ENCODE data around the gene TRMT44. TPM values are rescaled to one million over a fixed set of nuclear protein-coding genes. Genes with fewer than 3 reads are reported as not detected.
"Not testable (repeated sequence)": the region's sequence is repeated elsewhere in the genome, so short reads cannot be mapped to it uniquely, and the experiment has no call there.

Gene TRMT44
- polyA plus RNA-seq, 3 donors: 14.8 to 24.9 (median 17.6) TPM

GRCh38 chr4:8403173-8403753, 37.3 kb upstream of the TRMT44 start:
- peak in 9 of 11 donors; percentile 49 to 77 (median 67) for DNase-seq (ENCODE audit: extremely low read depth in 1 of 11, low read depth in 9 of 11, low spot score in 4 of 11)

GRCh38 chr4:8403976-8404375, 36.6 kb upstream of the TRMT44 start:
- DNase-seq (ENCODE audit: extremely low read depth in 1 of 11, low read depth in 9 of 11, low spot score in 4 of 11): no peak

- no peak for DNase-seq (ENCODE audit: extremely low read depth in 1 of 11, low read depth in 9 of 11, low spot score in 4 of 11)
These were observed 35.6 kb upstream of the TRMT44 start for GRCh38 chr4:8404791-8405515.

GRCh38 chr4:8405516-8405875, 35.1 kb upstream of the TRMT44 start:
- DNase-seq (ENCODE audit: extremely low read depth in 1 of 11, low read depth in 9 of 11, low spot score in 4 of 11): no peak

- DNase-seq (ENCODE audit: extremely low read depth in 1 of 11, low read depth in 9 of 11, low spot score in 4 of 11): not testable (repeated sequence)
These were observed 33.7 kb upstream of the TRMT44 start for GRCh38 chr4:8406887-8407286.

- DNase-seq (ENCODE audit: extremely low read depth in 1 of 11, low read depth in 9 of 11, low spot score in 4 of 11): no peak
These were observed 33.3 kb upstream of the TRMT44 start for GRCh38 chr4:8407316-8407715.

- no peak for DNase-seq (ENCODE audit: extremely low read depth in 1 of 11, low read depth in 9 of 11, low spot score in 4 of 11)
These were observed 32.8 kb upstream of the TRMT44 start for GRCh38 chr4:8407756-8408155.

GRCh38 chr4:8409264-8410065, 31.1 kb upstream of the TRMT44 start:
- DNase-seq (ENCODE audit: extremely low read depth in 1 of 11, low read depth in 9 of 11, low spot score in 4 of 11): no peak

- no peak for DNase-seq (ENCODE audit: extremely low read depth in 1 of 11, low read depth in 9 of 11, low spot score in 4 of 11)
These were observed 30.4 kb upstream of the TRMT44 start for GRCh38 chr4:8410066-8410625.

GRCh38 chr4:8410641-8411271, 29.8 kb upstream of the TRMT44 start:
- peak in 4 of 11 donors; percentile 35 to 71 (median 56) for DNase-seq (ENCODE audit: extremely low read depth in 1 of 11, low read depth in 9 of 11, low spot score in 4 of 11)

- DNase-seq (ENCODE audit: extremely low read depth in 1 of 11, low read depth in 9 of 11, low spot score in 4 of 11): no peak
These were observed 29.0 kb upstream of the TRMT44 start for GRCh38 chr4:8411351-8412180.

GRCh38 chr4:8412288-8412687, 28.3 kb upstream of the TRMT44 start:
- no peak for DNase-seq (ENCODE audit: extremely low read depth in 1 of 11, low read depth in 9 of 11, low spot score in 4 of 11)

- DNase-seq (ENCODE audit: extremely low read depth in 1 of 11, low read depth in 9 of 11, low spot score in 4 of 11): no peak
These were observed 26.2 kb upstream of the TRMT44 start for GRCh38 chr4:8414377-8414776.

GRCh38 chr4:8417071-8417614, 23.4 kb upstream of the TRMT44 start:
- no peak for DNase-seq (ENCODE audit: extremely low read depth in 1 of 11, low read depth in 9 of 11, low spot score in 4 of 11)

DNA sequence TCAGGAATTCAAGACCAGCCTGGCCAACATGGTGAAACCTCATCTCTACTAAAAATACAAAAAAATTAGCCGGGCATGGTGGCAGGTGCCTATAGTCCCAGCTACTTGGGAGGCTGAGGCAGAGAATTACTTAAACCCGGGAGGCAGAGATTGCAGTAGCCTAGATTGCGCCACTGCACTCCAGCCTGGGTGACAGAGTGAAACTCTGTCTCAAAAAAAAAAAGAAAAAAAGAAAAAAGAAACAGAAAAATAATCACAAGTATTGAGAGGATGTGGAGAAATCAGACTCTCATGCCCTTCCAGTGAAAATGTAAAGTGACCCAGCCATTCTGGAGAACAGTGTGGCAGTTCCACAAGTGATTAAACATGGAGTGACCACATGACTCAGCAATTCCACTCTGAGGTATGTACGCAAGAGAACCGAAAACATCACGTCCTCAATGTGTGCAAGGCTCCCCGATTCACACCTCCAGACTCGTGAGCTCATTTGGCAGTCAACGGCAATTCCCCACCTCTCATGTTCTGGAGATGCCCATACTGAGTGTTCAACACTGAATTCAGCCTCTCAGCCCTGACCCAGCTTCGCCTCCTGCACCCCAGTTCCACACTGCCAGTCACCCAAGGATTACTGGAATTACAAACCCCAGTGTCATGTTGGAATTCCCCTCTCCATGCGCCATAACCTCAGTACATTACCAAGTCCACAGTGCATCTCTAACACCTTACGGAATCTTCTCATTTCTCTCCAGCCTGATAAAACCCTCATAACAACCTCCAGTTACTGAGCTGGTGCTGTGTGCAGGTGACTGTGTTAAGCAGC, 21.1 kb upstream of the TRMT44 start:
- DNase-seq (ENCODE audit: extremely low read depth in 1 of 11, low read depth in 9 of 11, low spot score in 4 of 11): no peak

DNA sequence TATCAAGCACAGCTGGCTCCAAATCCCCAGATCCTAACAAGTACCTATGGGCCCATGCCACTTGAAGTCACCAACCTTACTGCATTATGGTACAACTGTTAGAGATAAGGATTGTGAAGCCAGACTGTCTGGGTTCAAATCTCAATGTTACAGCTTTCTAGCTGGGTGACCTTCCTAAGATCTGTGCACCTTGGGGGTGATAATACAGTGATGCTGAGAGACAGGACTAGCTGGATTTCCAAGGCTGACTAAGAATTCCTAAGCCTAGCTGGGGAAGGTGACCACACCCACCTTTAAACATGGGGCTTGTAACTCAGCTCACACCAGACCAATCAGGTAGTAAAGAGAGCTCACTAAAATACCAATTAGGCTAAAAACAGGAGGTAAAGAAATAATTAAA, 20.4 kb upstream of the TRMT44 start:
- DNase-seq (ENCODE audit: extremely low read depth in 1 of 11, low read depth in 9 of 11, low spot score in 4 of 11): not testable (repeated sequence)

GRCh38 chr4:8422327-8422726, 18.2 kb upstream of the TRMT44 start:
- no peak for DNase-seq (ENCODE audit: extremely low read depth in 1 of 11, low read depth in 9 of 11, low spot score in 4 of 11)
